ENCODE data around the gene SHROOM2. TPM values are rescaled to one million over a fixed set of nuclear protein-coding genes. Genes with fewer than 3 reads are reported as not detected.

SHROOM2 gene
- total and polyA plus RNA-seq, 9 donors: 7.6 to 16.8 (median 11.7) TPM

DNA sequence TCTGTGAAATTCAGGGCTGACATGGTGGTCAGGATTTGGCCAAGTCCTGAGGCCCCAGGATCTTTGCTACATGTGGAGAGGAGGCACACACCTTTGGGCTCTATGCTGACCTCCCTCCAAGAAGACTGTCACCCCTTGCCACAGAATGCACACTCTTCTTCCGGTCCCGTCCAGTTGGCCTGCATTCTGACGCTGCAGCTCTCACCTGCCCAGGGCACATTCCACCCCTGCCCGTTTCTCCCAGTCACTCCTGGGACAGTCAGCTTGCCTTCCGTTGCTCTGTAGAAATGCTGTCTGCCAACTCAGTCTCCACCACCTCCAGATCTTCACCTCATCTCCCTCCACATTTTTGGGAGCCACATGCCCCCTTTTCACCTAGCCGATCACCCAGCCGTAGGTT, 76.7 kb downstream of the SHROOM2 start:
- DNase-seq: no peak
- no peak overlapping the region for H3K27ac ChIP-seq
- 88 to 92% (median 91%) methylated on average over 7 of the region's 7 CpGs for WGBS, 3 donors
- H3K27me3 ChIP-seq: no peaks in the 10 kb centered on the region
- H3K4me3 ChIP-seq: no peak overlapping the region
- H3K36me3 ChIP-seq: no peaks in the 10 kb centered on the region
- no peaks in the 10 kb centered on the region for H3K9me3 ChIP-seq
- H3K4me1 ChIP-seq (ENCODE audit: insufficient read depth): peaks cover 5% of the 10 kb centered on the region
- intact Hi-C loops (cut with DNase I): no loop called here
- TF ChIP-seq, protein P1, sequence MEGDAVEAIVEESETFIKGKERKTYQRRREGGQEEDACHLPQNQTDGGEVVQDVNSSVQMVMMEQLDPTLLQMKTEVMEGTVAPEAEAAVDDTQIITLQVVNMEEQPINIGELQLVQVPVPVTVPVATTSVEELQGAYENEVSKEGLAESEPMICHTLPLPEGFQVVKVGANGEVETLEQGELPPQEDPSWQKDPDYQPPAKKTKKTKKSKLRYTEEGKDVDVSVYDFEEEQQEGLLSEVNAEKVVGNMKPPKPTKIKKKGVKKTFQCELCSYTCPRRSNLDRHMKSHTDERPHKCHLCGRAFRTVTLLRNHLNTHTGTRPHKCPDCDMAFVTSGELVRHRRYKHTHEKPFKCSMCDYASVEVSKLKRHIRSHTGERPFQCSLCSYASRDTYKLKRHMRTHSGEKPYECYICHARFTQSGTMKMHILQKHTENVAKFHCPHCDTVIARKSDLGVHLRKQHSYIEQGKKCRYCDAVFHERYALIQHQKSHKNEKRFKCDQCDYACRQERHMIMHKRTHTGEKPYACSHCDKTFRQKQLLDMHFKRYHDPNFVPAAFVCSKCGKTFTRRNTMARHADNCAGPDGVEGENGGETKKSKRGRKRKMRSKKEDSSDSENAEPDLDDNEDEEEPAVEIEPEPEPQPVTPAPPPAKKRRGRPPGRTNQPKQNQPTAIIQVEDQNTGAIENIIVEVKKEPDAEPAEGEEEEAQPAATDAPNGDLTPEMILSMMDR (IDR thresholded peaks at IDR 0.05): no peak
- TF ChIP-seq EP300 (IDR thresholded peaks at IDR 0.05) (no peak), POLR2A (IDR thresholded peaks at IDR 0.05) (no peak)

DNA sequence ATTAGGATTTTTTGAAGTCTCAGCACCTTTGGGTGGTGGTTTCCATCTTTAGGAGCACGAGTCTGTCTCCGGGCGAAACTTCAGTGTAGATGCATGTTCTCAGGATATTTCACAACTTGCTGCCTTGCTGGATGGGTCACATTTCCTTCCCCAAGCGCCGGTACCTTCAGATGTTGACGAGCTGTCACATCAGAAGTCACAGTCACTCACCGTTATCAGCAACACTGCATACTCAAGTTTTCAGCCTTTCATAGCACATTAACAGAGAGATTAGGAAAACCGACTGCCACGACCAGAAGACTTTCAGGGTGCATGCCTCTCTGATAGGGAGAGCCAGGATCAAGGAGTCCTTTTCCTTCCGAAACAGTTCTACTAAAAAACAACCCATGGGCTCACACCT, 77.8 kb downstream of the SHROOM2 start:
- Histone ChIP-seq H3K27ac (no peak overlapping the region), H3K27me3 (no peaks in the 10 kb centered on the region), H3K4me3 (no peak overlapping the region), H3K36me3 (no peaks in the 10 kb centered on the region), H3K9me3 (no peaks in the 10 kb centered on the region), H3K4me1 (ENCODE audit: insufficient read depth) (peaks cover 5% of the 10 kb centered on the region)
- no peak for DNase-seq
- intact Hi-C loops (cut with DNase I): no loop called here
- WGBS, 3 donors: 83 to 92% (median 86%) methylated on average over 10 of the region's 10 CpGs
- TF ChIP-seq, protein P1 (IDR thresholded peaks at IDR 0.05): no peak
- TF ChIP-seq EP300 (IDR thresholded peaks at IDR 0.05): no peak
- TF ChIP-seq POLR2A (IDR thresholded peaks at IDR 0.05): no peak

DNA sequence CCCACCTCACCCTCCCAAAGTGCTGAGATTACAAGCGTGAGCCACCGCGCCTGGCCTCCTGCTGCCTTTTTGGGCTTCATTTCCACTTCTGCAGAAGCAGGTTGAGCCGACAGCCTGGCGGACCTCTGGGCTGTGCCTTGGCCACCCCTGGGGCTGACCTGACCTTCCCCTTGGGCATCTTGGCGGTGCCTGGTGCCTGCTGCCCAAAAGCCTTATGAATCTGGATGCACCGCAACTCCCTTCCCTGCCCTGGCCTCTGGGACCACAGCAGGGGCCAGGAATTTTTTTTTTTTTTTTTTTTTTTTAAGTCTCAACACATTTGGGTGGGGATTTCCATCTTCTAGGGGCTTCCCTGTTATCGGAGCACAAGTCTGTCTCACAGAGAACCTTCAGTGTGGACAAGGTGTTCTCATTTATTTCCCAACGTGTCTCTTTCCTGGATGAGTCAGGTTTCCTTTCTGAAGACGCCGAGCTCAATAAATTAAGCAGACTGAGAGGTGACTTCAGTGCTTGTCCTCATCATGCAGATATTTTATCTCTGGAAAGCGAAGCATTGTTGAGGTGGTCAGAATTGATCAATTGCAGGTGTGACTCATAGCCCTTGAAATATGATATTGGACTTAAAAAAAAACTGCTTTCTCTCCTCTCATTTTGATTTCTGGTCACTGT, 79.7 kb downstream of the SHROOM2 start:
- 66 to 75% (median 72%) methylated on average over 12 of the region's 12 CpGs for WGBS, 3 donors
- no peaks in the 10 kb centered on the region for H3K9me3 ChIP-seq
- peak overlapping the region in 1 of 2 donors; percentile 49 for H3K27ac ChIP-seq

DNA sequence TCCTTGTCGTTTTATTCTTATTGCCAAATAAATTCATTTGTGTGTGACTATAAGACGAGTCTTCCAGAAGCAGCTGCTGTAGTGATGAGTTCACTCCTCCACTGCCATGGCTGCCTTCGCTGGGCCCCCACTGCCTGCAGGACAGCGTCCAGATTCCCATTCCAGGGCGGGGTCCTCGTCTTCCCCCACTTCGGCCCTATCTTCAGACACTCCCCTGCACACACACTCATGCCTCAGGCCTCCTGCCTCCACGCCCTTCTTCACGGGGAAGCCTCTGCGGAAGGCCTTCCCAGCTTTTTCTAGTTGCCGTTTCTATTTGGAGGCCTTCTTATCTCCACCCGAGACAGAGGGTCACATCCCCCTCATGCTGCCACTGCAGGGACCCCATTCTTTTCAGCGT, 80.4 kb downstream of the SHROOM2 start:
- no peak overlapping the region for H3K4me3 ChIP-seq
- intact Hi-C loops (cut with DNase I): no loop called here
- WGBS, 3 donors: 29 to 41% (median 29%) methylated on average over 13 of the region's 13 CpGs
- TF ChIP-seq POLR2A (IDR thresholded peaks at IDR 0.05): no peak
- no peaks in the 10 kb centered on the region for H3K36me3 ChIP-seq
- H3K9me3 ChIP-seq: no peaks in the 10 kb centered on the region
- peaks cover 5% of the 10 kb centered on the region for H3K4me1 ChIP-seq (ENCODE audit: insufficient read depth)
- peak overlapping the region in 1 of 2 donors; percentile 49 for H3K27ac ChIP-seq
- no peaks in the 10 kb centered on the region for H3K27me3 ChIP-seq
- peak in 4 of 5 donors; percentile 56 to 60 (median 58) for DNase-seq

More for the DNA sequence above, 79.7 kb downstream of the SHROOM2 start:
- intact Hi-C loops (cut with DNase I): no loop called here
- Histone ChIP-seq H3K36me3 (no peaks in the 10 kb centered on the region), H3K4me3 (no peak overlapping the region), H3K4me1 (ENCODE audit: insufficient read depth) (peaks cover 5% of the 10 kb centered on the region), H3K27me3 (no peaks in the 10 kb centered on the region)
- TF ChIP-seq POLR2A (IDR thresholded peaks at IDR 0.05): no peak
- no peak for TF ChIP-seq EP300 (IDR thresholded peaks at IDR 0.05)
- TF ChIP-seq, protein P1 (IDR thresholded peaks at IDR 0.05): no peak
- DNase-seq: peak in 1 of 5 donors; percentile 22

DNA sequence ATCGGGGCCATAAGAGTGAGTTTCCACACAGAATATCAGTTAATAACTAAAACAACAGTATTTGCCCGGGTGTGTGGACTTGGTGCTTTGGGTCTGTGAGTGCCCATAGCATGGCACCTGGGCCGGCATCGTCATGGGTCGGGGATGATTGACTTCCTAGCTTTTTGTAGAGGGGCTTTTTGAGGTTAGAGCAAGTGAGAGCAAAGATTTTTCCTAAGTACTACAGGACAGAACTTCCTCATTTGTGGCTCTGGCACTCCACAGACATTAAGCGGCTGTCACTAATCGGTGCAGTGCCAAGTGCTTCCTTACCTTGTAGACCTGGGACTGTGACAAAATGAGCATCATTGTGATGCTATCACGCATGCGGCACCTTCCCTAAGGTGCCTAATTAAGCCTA, 81.0 kb downstream of the SHROOM2 start:
- no peak for TF ChIP-seq POLR2A (IDR thresholded peaks at IDR 0.05)
- Histone ChIP-seq H3K27me3 (no peaks in the 10 kb centered on the region), H3K36me3 (no peaks in the 10 kb centered on the region), H3K4me3 (no peak overlapping the region), H3K4me1 (ENCODE audit: insufficient read depth) (peaks cover 5% of the 10 kb centered on the region), H3K9me3 (no peaks in the 10 kb centered on the region), H3K27ac (peak overlapping the region in 1 of 2 donors; percentile 10)
- WGBS, 3 donors: 55 to 71% (median 69%) methylated on average over 9 of the region's 9 CpGs
- intact Hi-C loops (cut with DNase I): no loop called here
- no peak for DNase-seq
